ENCODE measurements around the gene ZNF862.

- TF ChIP-seq, protein P1, sequence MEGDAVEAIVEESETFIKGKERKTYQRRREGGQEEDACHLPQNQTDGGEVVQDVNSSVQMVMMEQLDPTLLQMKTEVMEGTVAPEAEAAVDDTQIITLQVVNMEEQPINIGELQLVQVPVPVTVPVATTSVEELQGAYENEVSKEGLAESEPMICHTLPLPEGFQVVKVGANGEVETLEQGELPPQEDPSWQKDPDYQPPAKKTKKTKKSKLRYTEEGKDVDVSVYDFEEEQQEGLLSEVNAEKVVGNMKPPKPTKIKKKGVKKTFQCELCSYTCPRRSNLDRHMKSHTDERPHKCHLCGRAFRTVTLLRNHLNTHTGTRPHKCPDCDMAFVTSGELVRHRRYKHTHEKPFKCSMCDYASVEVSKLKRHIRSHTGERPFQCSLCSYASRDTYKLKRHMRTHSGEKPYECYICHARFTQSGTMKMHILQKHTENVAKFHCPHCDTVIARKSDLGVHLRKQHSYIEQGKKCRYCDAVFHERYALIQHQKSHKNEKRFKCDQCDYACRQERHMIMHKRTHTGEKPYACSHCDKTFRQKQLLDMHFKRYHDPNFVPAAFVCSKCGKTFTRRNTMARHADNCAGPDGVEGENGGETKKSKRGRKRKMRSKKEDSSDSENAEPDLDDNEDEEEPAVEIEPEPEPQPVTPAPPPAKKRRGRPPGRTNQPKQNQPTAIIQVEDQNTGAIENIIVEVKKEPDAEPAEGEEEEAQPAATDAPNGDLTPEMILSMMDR (IDR thresholded peaks at IDR 0.05), result no peak
- no peak for TF ChIP-seq POLR2A (IDR thresholded peaks at IDR 0.05)
Observed at GRCh38 chr7:149877890-149878522, 39.8 kb downstream of the ZNF862 start.

Data from Peyer's patch (tissue), 4 donors.